Measurements from ENCODE around the gene ITPR2.
"Not testable (repeated sequence)": the region's sequence is repeated elsewhere in the genome, so short reads cannot be mapped to it uniquely, and the experiment has no call there.

The ITPR2 gene

GRCh38 chr12:26684101-26684500, 148.9 kb downstream of the ITPR2 start:
- TF ChIP-seq, protein P1, sequence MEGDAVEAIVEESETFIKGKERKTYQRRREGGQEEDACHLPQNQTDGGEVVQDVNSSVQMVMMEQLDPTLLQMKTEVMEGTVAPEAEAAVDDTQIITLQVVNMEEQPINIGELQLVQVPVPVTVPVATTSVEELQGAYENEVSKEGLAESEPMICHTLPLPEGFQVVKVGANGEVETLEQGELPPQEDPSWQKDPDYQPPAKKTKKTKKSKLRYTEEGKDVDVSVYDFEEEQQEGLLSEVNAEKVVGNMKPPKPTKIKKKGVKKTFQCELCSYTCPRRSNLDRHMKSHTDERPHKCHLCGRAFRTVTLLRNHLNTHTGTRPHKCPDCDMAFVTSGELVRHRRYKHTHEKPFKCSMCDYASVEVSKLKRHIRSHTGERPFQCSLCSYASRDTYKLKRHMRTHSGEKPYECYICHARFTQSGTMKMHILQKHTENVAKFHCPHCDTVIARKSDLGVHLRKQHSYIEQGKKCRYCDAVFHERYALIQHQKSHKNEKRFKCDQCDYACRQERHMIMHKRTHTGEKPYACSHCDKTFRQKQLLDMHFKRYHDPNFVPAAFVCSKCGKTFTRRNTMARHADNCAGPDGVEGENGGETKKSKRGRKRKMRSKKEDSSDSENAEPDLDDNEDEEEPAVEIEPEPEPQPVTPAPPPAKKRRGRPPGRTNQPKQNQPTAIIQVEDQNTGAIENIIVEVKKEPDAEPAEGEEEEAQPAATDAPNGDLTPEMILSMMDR (IDR thresholded peaks at IDR 0.05; ENCODE audit: low read depth, low read length), result no peak
- H3K36me3 ChIP-seq, result no peaks in the 10 kb centered on the region

DNA sequence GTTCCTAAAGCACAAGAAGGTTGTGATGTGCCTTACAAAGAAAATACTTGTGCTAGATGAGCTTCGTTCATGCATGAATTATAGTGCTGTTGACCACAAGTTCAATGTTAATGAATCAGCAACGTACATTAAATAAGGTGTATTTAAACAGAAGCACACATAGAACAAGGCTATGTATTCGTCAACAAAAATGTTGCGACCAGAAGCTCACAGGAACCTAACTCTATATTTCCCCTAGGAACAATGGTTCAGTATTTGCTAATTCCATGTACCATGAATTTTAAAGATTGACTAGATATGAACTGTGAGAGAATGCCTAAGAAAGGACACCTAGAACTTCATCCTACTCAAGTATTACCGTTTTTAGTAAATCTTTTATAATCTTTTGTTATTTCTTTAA, 149.6 kb downstream of the ITPR2 start:
- TF ChIP-seq, protein P1 (IDR thresholded peaks at IDR 0.05; ENCODE audit: low read depth, low read length), result no peak
- no peak overlapping the region for H3K4me3 ChIP-seq (ENCODE audit: low read depth, low read length)
- no peaks in the 10 kb centered on the region for H3K27me3 ChIP-seq
- H3K36me3 ChIP-seq, result no peaks in the 10 kb centered on the region
- H3K9me3 ChIP-seq, result no peaks in the 10 kb centered on the region
- H3K4me1 ChIP-seq, result no peaks in the 10 kb centered on the region
- DNase-seq, result no peak

More at GRCh38 chr12:26684101-26684500, 148.9 kb downstream of the ITPR2 start:
- no peak for DNase-seq
- H3K4me3 ChIP-seq (ENCODE audit: low read depth, low read length), result no peak overlapping the region
- no peaks in the 10 kb centered on the region for H3K27me3 ChIP-seq
- H3K4me1 ChIP-seq, result no peaks in the 10 kb centered on the region
- no peaks in the 10 kb centered on the region for H3K9me3 ChIP-seq

DNA sequence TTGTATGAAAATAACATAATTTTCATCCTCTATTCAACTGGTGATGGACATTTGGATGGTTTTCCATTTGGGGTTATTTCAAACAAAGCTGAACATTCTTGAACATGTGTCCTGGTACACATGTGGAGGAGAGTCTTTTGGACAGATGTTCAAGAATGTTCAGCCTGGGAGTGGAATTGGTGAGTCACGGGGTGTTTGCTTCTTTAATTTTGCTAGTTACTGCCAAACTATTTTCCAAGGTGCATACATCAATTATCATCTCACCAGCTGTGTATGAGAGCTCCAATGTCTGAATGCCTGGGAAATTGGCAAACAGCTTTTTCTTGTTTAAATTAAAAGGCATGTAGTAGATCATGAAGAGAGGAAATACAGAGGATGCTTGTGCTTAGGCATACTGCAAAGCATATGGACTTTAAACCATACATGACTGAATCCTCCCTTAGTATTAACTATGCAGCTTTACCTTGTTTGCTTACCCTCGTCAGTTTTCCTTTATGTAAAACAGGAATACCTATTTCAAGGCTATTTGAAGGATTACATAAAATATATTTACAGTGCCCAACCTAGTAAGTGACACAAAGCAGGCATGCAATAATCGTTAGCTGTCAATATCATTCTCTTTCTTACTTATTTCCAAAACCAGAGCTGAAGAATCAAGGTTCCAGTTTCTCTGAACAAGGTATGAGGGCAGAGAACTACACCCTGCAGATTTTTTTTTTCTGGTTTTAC, 152.1 kb downstream of the ITPR2 start:
- Histone ChIP-seq H3K4me1 (no peaks in the 10 kb centered on the region), H3K9me3 (no peaks in the 10 kb centered on the region), H3K36me3 (no peaks in the 10 kb centered on the region), H3K4me3 (ENCODE audit: low read depth, low read length) (no peak overlapping the region), H3K27me3 (no peaks in the 10 kb centered on the region)
- TF ChIP-seq, protein P1 (IDR thresholded peaks at IDR 0.05; ENCODE audit: low read depth, low read length), result no peak
- DNase-seq, result no peak

DNA sequence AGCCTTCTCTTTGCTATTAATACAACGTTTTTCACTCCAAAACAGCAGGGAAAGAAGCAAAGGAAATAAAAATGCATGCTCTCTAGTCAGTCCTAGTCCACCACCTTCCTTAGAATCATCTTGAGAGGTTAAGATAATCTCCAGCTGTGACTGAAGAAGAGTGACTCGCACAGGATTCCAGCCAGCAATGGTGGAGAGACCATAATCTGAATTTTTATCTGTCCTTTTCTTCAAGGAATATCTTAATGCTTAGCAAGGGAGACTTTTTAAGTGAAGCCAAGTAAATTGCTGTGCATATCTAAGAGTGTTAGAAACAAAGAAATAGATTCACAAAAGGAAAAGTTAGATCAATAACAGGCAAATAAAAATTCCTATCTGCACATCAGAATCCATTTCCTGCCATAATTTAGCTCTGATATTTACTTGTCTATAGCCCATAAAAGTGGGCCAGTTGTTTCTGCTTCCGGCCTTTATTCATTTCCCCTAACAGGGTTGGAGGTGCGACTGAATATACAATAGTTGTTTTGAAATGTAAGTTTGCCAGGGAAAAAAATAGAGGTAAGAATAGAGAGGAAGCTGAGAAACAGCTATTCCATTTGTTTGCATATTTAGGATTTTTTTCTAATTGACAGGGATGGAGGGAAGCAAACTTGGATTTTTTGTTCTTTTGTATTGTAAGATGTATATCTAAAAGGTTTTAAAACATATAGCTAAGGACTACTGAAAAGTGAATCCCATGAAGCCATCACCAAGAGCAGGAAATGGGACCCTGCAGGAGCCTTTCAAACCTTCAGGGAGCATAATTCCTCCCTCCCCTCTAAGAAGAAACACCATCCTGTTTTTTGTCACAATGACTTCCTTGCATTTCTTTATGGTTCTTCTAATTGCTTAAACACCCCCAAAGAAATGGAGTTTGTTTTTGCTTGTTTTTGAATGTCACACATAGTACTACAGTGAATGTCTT, 154.0 kb downstream of the ITPR2 start:
- no peak for DNase-seq
- Histone ChIP-seq H3K27me3 (no peaks in the 10 kb centered on the region), H3K36me3 (no peaks in the 10 kb centered on the region), H3K9me3 (no peaks in the 10 kb centered on the region), H3K4me3 (ENCODE audit: low read depth, low read length) (no peak overlapping the region), H3K4me1 (no peaks in the 10 kb centered on the region)
- TF ChIP-seq, protein P1 (IDR thresholded peaks at IDR 0.05; ENCODE audit: low read depth, low read length), result no peak

DNA sequence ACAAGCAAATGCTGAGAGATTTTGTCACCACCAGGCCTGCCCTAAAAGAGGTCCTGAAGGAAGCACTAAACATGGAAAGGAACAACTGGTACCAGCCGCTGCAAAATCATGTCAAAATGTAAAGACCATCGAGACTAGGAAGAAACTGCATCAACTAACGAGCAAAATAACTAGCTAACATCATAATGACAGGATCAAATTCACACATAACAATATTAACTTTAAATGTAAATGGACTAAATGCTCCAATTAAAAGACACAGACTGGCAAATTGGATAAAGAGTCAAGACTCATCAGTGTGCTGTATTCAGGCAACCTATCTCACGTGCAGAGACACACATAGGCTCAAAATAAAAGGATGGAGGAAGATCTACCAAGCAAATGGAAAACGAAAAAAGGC, 161.5 kb downstream of the ITPR2 start:
- not testable (repeated sequence) for DNase-seq; H3K9me3 ChIP-seq; H3K4me1 ChIP-seq; H3K36me3 ChIP-seq; H3K27me3 ChIP-seq; H3K4me3 ChIP-seq (ENCODE audit: low read depth, low read length)

GRCh38 chr12:26668847-26669246, 164.1 kb downstream of the ITPR2 start:
- TF ChIP-seq, protein P1 (IDR thresholded peaks at IDR 0.05; ENCODE audit: low read depth, low read length), result no peak
- H3K4me3 ChIP-seq (ENCODE audit: low read depth, low read length), result no peak overlapping the region
- H3K36me3 ChIP-seq, result no peaks in the 10 kb centered on the region
- no peaks in the 10 kb centered on the region for H3K27me3 ChIP-seq
- H3K4me1 ChIP-seq, result no peaks in the 10 kb centered on the region; the same call in 1 of the 2 replicates
- DNase-seq, result no peak
- H3K9me3 ChIP-seq, result no peaks in the 10 kb centered on the region
